A549 (cell line): Measurements from ENCODE around the gene CLEC16A. TPM values are rescaled to one million over a fixed set of nuclear protein-coding genes. Genes with fewer than 3 reads are reported as not detected.

Experiments used
- ATAC-seq, 2 experiments: fragments of 200-7000 bp in 1 of 2; fragments of >200 bp in 1 of 2; cut with Nextera tagmentation in 1 of 2; cut with Tn5 transposase in 1 of 2; 3 replicates each; pipeline versions ENCODE4 v1.8.0 to v1.9.1; 2018 to 2020; ENCODE audit warnings: mild to moderate bottlenecking in 1 of 2, moderate library complexity in 1 of 2
- CTCF ChIA-PET: fragments of 300-600 bp; sonication (Branson Sonifier 250); formaldehyde crosslinking; extraction: SDS; loops from one replicate; lab custom pipeline; 2021; ENCODE audit warnings: antibody characterized with exemption, inconsistent platforms; lab: Yijun Ruan, JAX
- POLR2A ChIA-PET: fragments of 350-600 bp; formaldehyde crosslinking; extraction: SDS; loops from one replicate; lab custom pipeline; 2021; ENCODE audit warnings: antibody characterized with exemption, inconsistent platforms; lab: Yijun Ruan, JAX
- DNase-seq, 2 experiments: peaks; one replicate each; pipeline versions ENCODE4 v3.0.0 to v3.0.0-alpha.2; 2011 to 2016; ENCODE audit warnings: low read depth in 1 of 2, low spot score in 1 of 2
- FAIRE-seq: peaks from 2 replicates; lab custom pipeline; 2011; peaks lifted over from hg19 to GRCh38; lab: Jason Lieb, UNC
- H3K27ac ChIP-seq, 2 experiments: fragments of >200 bp; sonication (Bioruptor Twin); formaldehyde crosslinking; 3 replicates each; pipeline ENCODE4 v1.5.1; 2016 to 2017
- H3K4me1 ChIP-seq: fragments of >200 bp; sonication (Bioruptor Twin); formaldehyde crosslinking; 3 replicates; pipeline ENCODE4 v1.6.1; 2016
- H3K4me2 ChIP-seq: fragments of >200 bp; sonication (Bioruptor Twin); formaldehyde crosslinking; 3 replicates; pipeline ENCODE4 v1.6.1; 2016
- H3K4me3 ChIP-seq: fragments of >200 bp; sonication (Bioruptor Twin); formaldehyde crosslinking; 3 replicates; pipeline ENCODE4 v1.5.1; 2016
- H3K9me3 ChIP-seq: fragments of >200 bp; sonication (Bioruptor Twin); formaldehyde crosslinking; 3 replicates; pipeline ENCODE4 v1.6.1; 2016
- BHLHE40 ChIP-seq: IDR thresholded peaks from 2 replicates; pipeline ENCODE4 v1.6.1; 2012; ENCODE audit warnings: low read depth, low read length, inconsistent platforms
- CBX2 ChIP-seq: fragments of 200-600 bp; sonication (generic); IDR thresholded peaks from 2 replicates; pipeline ENCODE4 v1.6.1; 2016; ENCODE audit warnings: low read depth, mild to moderate bottlenecking, borderline replicate concordance
- CEBPB ChIP-seq, 2 experiments: fragments of >200 bp in 1 of 2; sonication (Bioruptor Twin) in 1 of 2; formaldehyde crosslinking in 1 of 2; IDR thresholded peaks; 2 replicates each; pipeline ENCODE4 v1.6.1; 2012 to 2016
- E2F6 ChIP-seq: IDR thresholded peaks from 2 replicates; pipeline ENCODE4 v1.6.1; 2012; ENCODE audit warnings: low read depth, borderline replicate concordance
- ESRRA ChIP-seq: fragments of 150-350 bp; IDR thresholded peaks from 2 replicates; pipeline ENCODE4 v1.6.1; 2014; ENCODE audit warnings: mild to moderate bottlenecking, low read length, borderline replicate concordance
- FOSL2 ChIP-seq, 2 experiments: fragments of 450-650 bp in 1 of 2; fragments of >200 bp in 1 of 2; sonication (Bioruptor Twin) in 1 of 2; formaldehyde crosslinking; IDR thresholded peaks; 2 replicates each; pipeline versions ENCODE4 v1.5.0 to v1.6.1; 2016 to 2020; ENCODE audit warnings: mild to moderate bottlenecking in 1 of 2, moderate library complexity in 1 of 2
- GATA3 ChIP-seq: IDR thresholded peaks from 2 replicates; pipeline ENCODE4 v1.6.1; 2012; ENCODE audit warnings: borderline replicate concordance
- HDAC2 ChIP-seq: fragments of 200-600 bp; sonication (generic); IDR thresholded peaks from 2 replicates; pipeline ENCODE4 v1.6.1; 2016
- HES2 ChIP-seq: fragments of >200 bp; sonication (Bioruptor Twin); formaldehyde crosslinking; IDR thresholded peaks from 2 replicates; pipeline ENCODE4 v1.6.1; 2016
- HEYL ChIP-seq: fragments of 250-450 bp; sonication (Bioruptor Pico); IDR thresholded peaks from 2 replicates; pipeline ENCODE4 v1.8.0; 2021; ENCODE audit warnings: mild to moderate bottlenecking, moderate library complexity
- HOXB13 ChIP-seq: fragments of 250-450 bp; sonication (Bioruptor Pico); IDR thresholded peaks from 2 replicates; pipeline ENCODE4 v1.5.0; 2020; ENCODE audit warnings: low read depth, mild to moderate bottlenecking, moderate library complexity
- HOXB5 ChIP-seq: fragments of 250-450 bp; sonication (Bioruptor Pico); IDR thresholded peaks from 2 replicates; pipeline ENCODE4 v1.5.0; 2020; ENCODE audit warnings: mild to moderate bottlenecking, moderate library complexity
- JUNB ChIP-seq: fragments of >200 bp; sonication (Bioruptor Twin); formaldehyde crosslinking; IDR thresholded peaks from 2 replicates; pipeline ENCODE4 v1.6.1; 2016
- KDM1A ChIP-seq: fragments of 200-600 bp; sonication (generic); IDR thresholded peaks from 2 replicates; pipeline ENCODE4 v1.6.1; 2016; ENCODE audit warnings: low read depth, mild to moderate bottlenecking
- KDM5A ChIP-seq: fragments of 200-600 bp; sonication (generic); IDR thresholded peaks from 2 replicates; pipeline ENCODE4 v1.6.1; 2016; ENCODE audit warnings: antibody characterized with exemption, mild to moderate bottlenecking
- MAFK ChIP-seq: fragments of 450-650 bp; IDR thresholded peaks from 2 replicates; pipeline ENCODE4 v1.6.1; 2014; ENCODE audit not compliant: partially characterized antibody
- NR3C1 ChIP-seq: fragments of >200 bp; sonication (Bioruptor Twin); formaldehyde crosslinking; IDR thresholded peaks from 3 replicates; pipeline ENCODE4 v1.6.1; 2017
- PBX3 ChIP-seq: IDR thresholded peaks from 2 replicates; pipeline ENCODE4 v1.6.1; 2012
- PHF8 ChIP-seq: fragments of 200-600 bp; sonication (generic); IDR thresholded peaks from 2 replicates; pipeline ENCODE4 v1.6.1; 2016; ENCODE audit warnings: low read depth, mild to moderate bottlenecking, antibody characterized with exemption, moderate library complexity, borderline replicate concordance
- POLR2A ChIP-seq: IDR thresholded peaks from 2 replicates; pipeline ENCODE4 v1.6.1; 2012; ENCODE audit warnings: mild to moderate bottlenecking, low read length
- RAD21 ChIP-seq, 2 experiments: fragments of >200 bp in 1 of 2; sonication (Bioruptor Twin) in 1 of 2; formaldehyde crosslinking in 1 of 2; IDR thresholded peaks in 1 of 2; conservative IDR thresholded peaks in 1 of 2; 2 replicates in 1 of 2; 3 replicates in 1 of 2; pipeline ENCODE4 v1.6.1; 2012 to 2018; ENCODE audit warnings: inconsistent platforms in 1 of 2
- RCOR1 ChIP-seq: fragments of 150-350 bp; IDR thresholded peaks from 2 replicates; pipeline ENCODE4 v1.6.1; 2014; ENCODE audit warnings: antibody characterized with exemption, low read length, low read depth
- RNF2 ChIP-seq: fragments of 200-600 bp; sonication (generic); IDR thresholded peaks from 2 replicates; pipeline ENCODE4 v1.6.1; 2016; ENCODE audit warnings: low read depth, mild to moderate bottlenecking, antibody characterized with exemption, moderate library complexity, borderline replicate concordance
- SREBF2 ChIP-seq: fragments of 450-650 bp; IDR thresholded peaks from 2 replicates; pipeline ENCODE4 v1.6.1; 2014; ENCODE audit warnings: mild to moderate bottlenecking, moderate library complexity
- TFCP2L1 ChIP-seq: fragments of 250-450 bp; sonication (Bioruptor Pico); IDR thresholded peaks from 2 replicates; pipeline ENCODE4 v1.5.0; 2021; ENCODE audit warnings: mild to moderate bottlenecking
- ZFP36 ChIP-seq: fragments of 450-650 bp; IDR thresholded peaks from 2 replicates; pipeline ENCODE4 v1.6.1; 2014; ENCODE audit warnings: borderline replicate concordance; ENCODE audit not compliant: partially characterized antibody
- ZNF302 ChIP-seq: fragments of 250-450 bp; sonication (Bioruptor Pico); IDR thresholded peaks from 2 replicates; pipeline ENCODE4 v1.9.0; 2021; ENCODE audit warnings: inconsistent platforms, mild to moderate bottlenecking, moderate library complexity
- WGBS: methylation state at CpG from one replicate; pipeline ENCODE4 v1.1.6; 2017; ENCODE audit errors: missing lambda C conversion rate; 5-methylcytosine and 5-hydroxymethylcytosine counted together
- polyA plus RNA-seq, 4 experiments: library from polyadenylated mRNA; depleted of rRNA in 3 of 4; stranded (reverse); fragments of >200 nt; fragmentation: RNase III in 1 of 4; extraction: RNeasy Plus Mini Kit Qiagen cat#74134 plus additional on column Dnase treatment in 1 of 4; gene quantifications; 2 replicates in 3 of 4; 3 replicates in 1 of 4; pipeline ENCODE4 v1.2.3, GENCODE V29; 2011 to 2017
- TF ChIP-seq, protein P1 (sequence below): fragments of 200-600 bp; sonication (generic); IDR thresholded peaks from 2 replicates; pipeline ENCODE4 v1.6.1; 2016; ENCODE audit warnings: antibody characterized with exemption, mild to moderate bottlenecking, moderate library complexity
- TF ChIP-seq, protein P2 (sequence below): fragments of 450-650 bp; IDR thresholded peaks from 2 replicates; pipeline ENCODE4 v1.6.1; 2014; ENCODE audit warnings: antibody characterized with exemption
- TF ChIP-seq, protein P3 (sequence below): fragments of 250-450 bp; sonication (Bioruptor Pico); IDR thresholded peaks from 2 replicates; pipeline ENCODE4 v1.5.0; 2020; ENCODE audit warnings: low read depth, mild to moderate bottlenecking, moderate library complexity

Gene CLEC16A
- polyA plus RNA-seq, 2 of the 4 experiments (the other 2 are of a cell fraction) = 8.3 to 10.4 TPM

GRCh38 chr16:10995565-10995964, 51.2 kb downstream of the CLEC16A start:
- Histone ChIP-seq H3K4me1 (peaks cover 21% of the 10 kb centered on the region), H3K27ac (no peak overlapping the region), H3K4me2 (no peak overlapping the region), H3K9me3 (no peaks in the 10 kb centered on the region), H3K4me3 (no peak overlapping the region)
- DNase-seq (no peak), FAIRE-seq (no peak), ATAC-seq (no peak)
- ChIA-PET CTCF (interaction anchor here (1.1 kb wide), 1 partner anchor 233 kb away, joined by 3 read pairs; no protein-coding TSS in a partner anchor), POLR2A (no interaction called here)
- no peak for TF ChIP-seq CBX2
- TF ChIP-seq ZNF302 (CRISPR knock-in tag) = no peak
- no peak for TF ChIP-seq KDM5A
- TF ChIP-seq CEBPB (IDR thresholded peaks at IDR 0.05) = no peak
- no peak for TF ChIP-seq PBX3
- no peak for TF ChIP-seq POLR2A
- TF ChIP-seq PHF8 = no peak
- no peak for TF ChIP-seq FOSL2 (IDR thresholded peaks at IDR 0.05)
- TF ChIP-seq FOSL2 (CRISPR knock-in tag; IDR thresholded peaks at IDR 0.05) = no peak
- TF ChIP-seq E2F6 = no peak
- TF ChIP-seq, protein P1, sequence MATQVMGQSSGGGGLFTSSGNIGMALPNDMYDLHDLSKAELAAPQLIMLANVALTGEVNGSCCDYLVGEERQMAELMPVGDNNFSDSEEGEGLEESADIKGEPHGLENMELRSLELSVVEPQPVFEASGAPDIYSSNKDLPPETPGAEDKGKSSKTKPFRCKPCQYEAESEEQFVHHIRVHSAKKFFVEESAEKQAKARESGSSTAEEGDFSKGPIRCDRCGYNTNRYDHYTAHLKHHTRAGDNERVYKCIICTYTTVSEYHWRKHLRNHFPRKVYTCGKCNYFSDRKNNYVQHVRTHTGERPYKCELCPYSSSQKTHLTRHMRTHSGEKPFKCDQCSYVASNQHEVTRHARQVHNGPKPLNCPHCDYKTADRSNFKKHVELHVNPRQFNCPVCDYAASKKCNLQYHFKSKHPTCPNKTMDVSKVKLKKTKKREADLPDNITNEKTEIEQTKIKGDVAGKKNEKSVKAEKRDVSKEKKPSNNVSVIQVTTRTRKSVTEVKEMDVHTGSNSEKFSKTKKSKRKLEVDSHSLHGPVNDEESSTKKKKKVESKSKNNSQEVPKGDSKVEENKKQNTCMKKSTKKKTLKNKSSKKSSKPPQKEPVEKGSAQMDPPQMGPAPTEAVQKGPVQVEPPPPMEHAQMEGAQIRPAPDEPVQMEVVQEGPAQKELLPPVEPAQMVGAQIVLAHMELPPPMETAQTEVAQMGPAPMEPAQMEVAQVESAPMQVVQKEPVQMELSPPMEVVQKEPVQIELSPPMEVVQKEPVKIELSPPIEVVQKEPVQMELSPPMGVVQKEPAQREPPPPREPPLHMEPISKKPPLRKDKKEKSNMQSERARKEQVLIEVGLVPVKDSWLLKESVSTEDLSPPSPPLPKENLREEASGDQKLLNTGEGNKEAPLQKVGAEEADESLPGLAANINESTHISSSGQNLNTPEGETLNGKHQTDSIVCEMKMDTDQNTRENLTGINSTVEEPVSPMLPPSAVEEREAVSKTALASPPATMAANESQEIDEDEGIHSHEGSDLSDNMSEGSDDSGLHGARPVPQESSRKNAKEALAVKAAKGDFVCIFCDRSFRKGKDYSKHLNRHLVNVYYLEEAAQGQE = no peak
- no peak for TF ChIP-seq ZFP36
- no peak for TF ChIP-seq HES2
- TF ChIP-seq, protein P2, sequence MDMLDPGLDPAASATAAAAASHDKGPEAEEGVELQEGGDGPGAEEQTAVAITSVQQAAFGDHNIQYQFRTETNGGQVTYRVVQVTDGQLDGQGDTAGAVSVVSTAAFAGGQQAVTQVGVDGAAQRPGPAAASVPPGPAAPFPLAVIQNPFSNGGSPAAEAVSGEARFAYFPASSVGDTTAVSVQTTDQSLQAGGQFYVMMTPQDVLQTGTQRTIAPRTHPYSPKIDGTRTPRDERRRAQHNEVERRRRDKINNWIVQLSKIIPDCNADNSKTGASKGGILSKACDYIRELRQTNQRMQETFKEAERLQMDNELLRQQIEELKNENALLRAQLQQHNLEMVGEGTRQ = no peak
- no peak for TF ChIP-seq KDM1A
- TF ChIP-seq HEYL (CRISPR knock-in tag) = no peak
- no peak for TF ChIP-seq HDAC2
- TF ChIP-seq TFCP2L1 (CRISPR knock-in tag) = no peak
- no peak for TF ChIP-seq NR3C1
- WGBS = 81% methylated on average over 5 of the region's 5 CpGs

- CTCF ChIA-PET = no interaction called here
- TF ChIP-seq, protein P2 = no peak
- no peak for TF ChIP-seq BHLHE40
- no peak for TF ChIP-seq JUNB
- no peak for TF ChIP-seq RNF2
- TF ChIP-seq SREBF2 = no peak
- TF ChIP-seq, protein P3, sequence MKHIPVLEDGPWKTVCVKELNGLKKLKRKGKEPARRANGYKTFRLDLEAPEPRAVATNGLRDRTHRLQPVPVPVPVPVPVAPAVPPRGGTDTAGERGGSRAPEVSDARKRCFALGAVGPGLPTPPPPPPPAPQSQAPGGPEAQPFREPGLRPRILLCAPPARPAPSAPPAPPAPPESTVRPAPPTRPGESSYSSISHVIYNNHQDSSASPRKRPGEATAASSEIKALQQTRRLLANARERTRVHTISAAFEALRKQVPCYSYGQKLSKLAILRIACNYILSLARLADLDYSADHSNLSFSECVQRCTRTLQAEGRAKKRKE = no peak
- no peak for TF ChIP-seq ESRRA
- TF ChIP-seq GATA3 = no peak
- TF ChIP-seq HOXB13 = no peak
- TF ChIP-seq RAD21 (conservative IDR thresholded peaks at IDR 0.05 in 1 of 2, IDR thresholded peaks at IDR 0.05 in 1 of 2) = no peak
- TF ChIP-seq RCOR1 = no peak
- no peak for TF ChIP-seq MAFK
- TF ChIP-seq HOXB5 (CRISPR knock-in tag) = no peak
Measured at GRCh38 chr16:10997485-10997884, 53.1 kb downstream of the CLEC16A start.

More at GRCh38 chr16:10997485-10997884, 53.1 kb downstream of the CLEC16A start:
- POLR2A ChIA-PET = no interaction called here
- Histone ChIP-seq H3K4me3 (no peak overlapping the region), H3K4me2 (no peak overlapping the region), H3K27ac (no peak overlapping the region), H3K4me1 (peaks cover 9% of the 10 kb centered on the region), H3K9me3 (no peaks in the 10 kb centered on the region)
- 88% methylated on average over 4 of the region's 4 CpGs for WGBS
- DNase-seq (no peak), FAIRE-seq (no peak), ATAC-seq (no peak)
